ENCODE data around the gene MRM2. TPM values are rescaled to one million over a fixed set of nuclear protein-coding genes. Genes with fewer than 3 reads are reported as not detected.
A peak's percentile ranks its signal among the peaks of the same experiment; 100 is the strongest.
"Not testable (repeated sequence)": the region's sequence is repeated elsewhere in the genome, so short reads cannot be mapped to it uniquely, and the experiment has no call there.

The MRM2 gene
- total RNA-seq (2014; rRNA removed; shearing (Covaris generic)) = 34.7 and 48.0 TPM in 2 replicates

- peak; percentile 84 for DNase-seq (ENCODE audit: low read depth)
Observed at GRCh38 chr7:2241580-2242540, at the start of gene MRM2, which contains the start of gene NUDT1. MRM2 (minus strand) TSS chr7:2242205; CDS start chr7:2242169, 36 bp downstream. NUDT1 (plus strand) TSS chr7:2242226; CDS start chr7:2244575, 2,349 bp downstream.

DNA sequence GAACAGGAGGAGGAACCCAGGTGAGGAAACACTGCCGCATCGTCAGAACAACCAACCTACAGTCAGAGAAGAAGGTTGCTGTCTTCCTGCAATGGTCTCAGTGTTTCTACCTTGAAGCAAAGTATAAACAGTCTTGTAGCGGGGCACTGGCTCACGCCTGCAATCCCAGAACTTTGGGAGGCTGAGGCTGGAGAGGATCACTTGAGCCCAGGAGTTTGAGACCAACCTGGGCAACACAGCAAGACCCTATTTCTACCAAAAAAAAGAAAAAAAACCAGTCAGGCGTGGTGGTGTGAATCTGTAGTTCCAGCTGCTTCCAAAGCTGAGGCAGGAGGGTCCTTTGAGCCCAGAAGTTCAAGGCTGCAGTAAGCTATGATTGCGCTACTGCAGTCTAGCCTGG lies 48.9 kb upstream of the MRM2 start:
- no peak for DNase-seq (ENCODE audit: low read depth)

DNA sequence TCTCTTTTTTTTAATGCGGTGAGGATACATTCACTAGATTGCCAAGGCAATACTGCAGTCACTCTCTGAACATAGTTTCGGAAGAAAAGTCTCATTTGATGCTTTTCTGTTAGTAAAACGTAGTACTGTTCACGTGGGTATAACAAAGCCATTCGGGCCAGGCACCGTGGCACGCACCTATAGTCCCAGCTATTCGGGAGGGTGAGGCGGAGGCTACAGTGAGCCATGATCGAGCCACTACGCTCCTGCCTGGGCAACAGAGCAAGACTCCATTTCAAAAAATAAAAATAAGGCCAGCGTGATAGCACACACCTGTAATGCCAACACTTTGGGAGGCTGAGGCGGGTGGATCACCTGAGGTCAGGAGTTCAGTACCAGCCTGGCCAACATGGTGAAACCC lies 47.6 kb upstream of the MRM2 start:
- no peak for DNase-seq (ENCODE audit: low read depth)

DNA sequence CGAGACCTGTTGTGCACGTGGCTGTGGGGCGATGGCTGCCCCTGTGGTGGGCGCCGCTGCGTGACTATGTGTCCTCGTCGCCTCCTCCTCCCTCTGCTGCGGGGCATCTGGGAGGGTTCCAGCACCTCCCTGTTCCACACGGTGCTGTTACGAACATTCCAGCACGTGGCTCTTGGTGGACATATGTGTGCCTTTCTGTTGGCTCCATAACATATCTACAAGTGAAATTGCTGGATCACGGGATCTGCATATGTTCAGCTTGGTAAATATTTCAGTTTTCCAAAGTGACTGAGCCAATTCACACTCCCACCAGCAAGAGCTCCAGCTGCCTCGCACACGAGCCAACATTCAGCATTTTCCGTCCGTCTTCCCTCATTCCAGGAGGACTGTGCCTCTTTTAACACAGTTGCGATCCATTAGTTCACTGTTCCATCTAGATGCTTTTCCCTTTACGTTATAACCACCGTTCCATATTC lies 47.1 kb upstream of the MRM2 start:
- no peak for DNase-seq (ENCODE audit: low read depth)

- DNase-seq (ENCODE audit: low read depth) = no peak
Observed at GRCh38 chr7:2288503-2288902, 46.5 kb upstream of the MRM2 start.

DNA sequence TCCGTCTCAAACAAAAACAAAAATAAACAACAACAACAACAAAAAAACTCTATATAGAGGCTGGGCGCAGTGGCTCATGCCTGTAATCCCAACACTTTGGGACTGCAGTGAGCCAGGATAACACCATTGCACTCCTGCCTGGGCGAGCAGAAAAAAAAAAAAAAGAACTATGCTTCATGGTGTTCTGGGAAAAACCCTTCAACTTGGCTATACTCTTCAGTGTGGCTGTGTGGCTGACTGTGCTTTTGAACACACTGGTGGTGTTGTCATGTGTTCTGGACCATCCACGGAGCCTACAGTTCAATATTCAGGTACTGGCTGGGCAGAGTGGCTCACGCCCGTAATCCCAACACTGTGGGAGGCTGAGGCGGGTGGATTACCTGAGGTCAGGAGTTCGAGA lies 45.7 kb upstream of the MRM2 start:
- DNase-seq (ENCODE audit: low read depth) = no peak

DNA sequence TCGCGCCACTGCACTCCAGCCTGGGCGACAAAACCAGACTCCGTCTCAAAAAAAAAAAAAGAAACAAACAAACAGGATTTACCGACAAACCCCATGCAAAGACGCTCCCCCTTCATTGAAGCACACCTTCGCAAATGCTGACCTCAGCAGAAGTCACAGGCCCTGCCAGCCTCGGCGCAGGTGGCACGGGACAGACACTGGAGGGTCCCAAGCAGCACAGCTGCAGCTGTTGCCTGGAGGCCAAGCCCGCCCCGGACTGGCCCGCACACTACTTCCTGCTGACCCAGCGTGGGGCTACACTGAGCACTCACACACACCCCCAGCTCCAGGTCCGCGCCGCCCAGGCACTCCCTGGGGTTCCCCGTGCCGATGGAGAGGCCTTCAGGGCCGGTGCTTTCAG lies 41.1 kb upstream of the MRM2 start:
- DNase-seq (ENCODE audit: low read depth) = no peak

GRCh38 chr7:2282185-2282751 lies 40.3 kb upstream of the MRM2 start:
- DNase-seq (ENCODE audit: low read depth) = no peak

GRCh38 chr7:2281541-2281940 lies 39.5 kb upstream of the MRM2 start:
- no peak for DNase-seq (ENCODE audit: low read depth)

DNA sequence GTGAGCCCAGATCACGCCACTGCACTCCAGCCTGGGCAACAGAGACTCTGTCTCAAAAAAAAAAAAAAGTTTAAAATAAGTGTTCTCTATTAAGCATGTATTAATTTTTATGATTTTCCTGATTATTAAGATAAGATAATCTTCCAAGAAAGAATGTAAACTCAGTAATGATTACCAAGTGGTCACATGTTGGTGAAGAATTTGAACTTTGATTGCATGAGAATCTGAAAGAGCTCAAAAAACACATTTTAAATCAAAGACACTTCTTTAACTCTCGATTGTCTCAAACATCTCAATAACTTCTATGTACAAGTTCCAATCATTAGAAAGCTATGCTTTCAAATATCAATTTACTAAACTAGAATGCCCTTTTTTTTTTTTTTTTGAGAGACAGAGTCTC lies 38.4 kb upstream of the MRM2 start:
- no peak for DNase-seq (ENCODE audit: low read depth)

DNA sequence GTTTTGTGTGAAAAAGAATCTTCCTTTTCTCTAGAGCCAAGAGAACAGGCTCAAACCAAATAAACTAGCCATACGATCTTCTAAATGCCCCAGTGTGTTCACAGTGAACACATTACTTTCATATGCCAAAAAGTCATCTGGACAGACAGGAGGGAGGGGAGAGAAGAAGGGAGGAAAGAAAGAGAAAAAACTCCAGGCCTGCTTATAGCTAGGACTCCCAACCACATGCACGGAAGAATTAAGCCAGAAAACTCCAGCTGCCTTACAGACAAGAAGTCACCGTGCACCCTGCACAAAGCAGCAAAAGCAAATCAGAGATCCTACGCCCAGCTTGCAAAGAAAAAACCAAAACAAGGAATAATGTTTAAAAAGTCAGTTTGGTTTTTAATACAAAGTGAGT lies 37.9 kb upstream of the MRM2 start:
- no peak for DNase-seq (ENCODE audit: low read depth)

GRCh38 chr7:2278026-2278425 lies 36.0 kb upstream of the MRM2 start:
- DNase-seq (ENCODE audit: low read depth) = no peak

DNA sequence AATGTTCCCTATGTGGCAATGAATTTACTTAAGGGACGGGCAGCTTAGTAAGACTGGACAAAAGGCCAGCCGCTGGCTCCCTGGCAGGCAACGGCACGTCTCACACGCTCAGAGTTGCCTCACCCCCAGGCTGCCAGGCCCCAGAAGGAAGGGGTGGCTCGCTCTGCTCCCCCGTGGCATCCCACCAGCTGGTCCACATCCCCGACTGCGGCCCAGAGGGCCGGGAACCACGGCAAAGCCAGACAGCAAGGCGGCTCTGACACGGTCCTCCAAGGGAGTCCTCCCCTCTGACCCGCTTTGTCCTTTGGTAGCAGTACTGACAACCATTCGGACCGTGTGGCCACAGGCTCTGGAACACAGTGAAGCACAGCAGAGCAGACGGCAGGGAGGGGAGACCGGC lies 34.1 kb upstream of the MRM2 start:
- no peak for DNase-seq (ENCODE audit: low read depth)

DNA sequence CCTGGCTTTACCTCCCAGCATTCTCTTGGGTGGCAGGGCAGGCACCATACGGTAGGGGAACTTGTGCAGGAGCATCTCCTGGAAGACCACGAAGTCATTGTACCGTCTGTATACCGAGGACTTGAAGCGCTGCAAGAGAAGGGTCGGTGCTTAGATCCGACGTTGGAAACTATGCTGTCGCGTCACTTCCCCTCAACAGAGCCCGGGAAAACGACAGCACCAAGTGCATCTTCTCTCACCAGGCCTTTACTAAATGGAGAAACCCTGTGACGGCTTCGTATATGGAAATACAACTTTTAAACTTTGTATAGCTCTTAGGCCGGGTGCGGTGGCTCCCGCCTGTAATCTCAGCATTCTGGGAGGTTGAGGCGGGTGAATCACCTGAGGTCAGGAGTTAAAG lies 33.1 kb upstream of the MRM2 start:
- no peak for DNase-seq (ENCODE audit: low read depth)

GRCh38 chr7:2274666-2275065 lies 32.7 kb upstream of the MRM2 start:
- no peak for DNase-seq (ENCODE audit: low read depth)

DNA sequence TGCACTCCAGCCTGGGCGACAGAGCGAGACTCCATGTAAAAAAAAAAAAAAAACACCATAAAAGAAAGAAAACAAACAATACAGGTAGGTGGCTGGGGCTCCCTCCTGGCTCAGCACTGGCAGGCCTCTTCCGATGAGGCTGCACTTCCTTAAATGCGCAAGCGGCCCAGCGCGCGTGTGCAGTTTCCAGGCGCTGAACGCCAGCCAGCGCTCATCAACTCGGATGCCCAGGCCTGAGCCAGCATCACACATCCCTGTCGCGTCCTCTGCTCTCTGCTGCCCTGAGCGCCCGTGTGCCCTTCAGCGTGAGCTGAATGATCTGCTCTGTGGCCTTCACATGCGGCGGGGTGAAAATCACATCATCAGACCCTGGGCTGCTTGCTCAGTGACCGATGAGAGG lies 31.9 kb upstream of the MRM2 start:
- DNase-seq (ENCODE audit: low read depth) = no peak

DNA sequence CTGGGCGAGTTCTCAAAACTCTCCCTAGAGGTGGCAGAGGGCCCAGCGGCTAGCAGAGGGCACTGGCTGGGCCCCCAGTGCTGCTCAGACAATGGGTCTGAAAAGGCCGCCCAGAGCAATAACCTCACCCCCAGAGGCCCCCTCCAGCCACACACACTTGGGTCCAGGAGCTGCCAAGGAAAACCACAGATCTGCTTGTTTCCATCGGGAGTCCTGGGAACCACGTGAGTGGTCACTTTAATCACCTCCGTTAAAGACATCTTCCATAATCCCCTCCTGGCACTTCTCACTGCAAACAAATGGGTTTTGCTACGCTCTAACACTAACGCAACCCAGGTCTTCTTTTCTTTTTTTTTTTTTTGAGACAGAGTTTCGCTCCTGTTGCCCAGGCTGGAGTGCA lies 30.0 kb upstream of the MRM2 start:
- peak; percentile 23 for DNase-seq (ENCODE audit: low read depth)

DNA sequence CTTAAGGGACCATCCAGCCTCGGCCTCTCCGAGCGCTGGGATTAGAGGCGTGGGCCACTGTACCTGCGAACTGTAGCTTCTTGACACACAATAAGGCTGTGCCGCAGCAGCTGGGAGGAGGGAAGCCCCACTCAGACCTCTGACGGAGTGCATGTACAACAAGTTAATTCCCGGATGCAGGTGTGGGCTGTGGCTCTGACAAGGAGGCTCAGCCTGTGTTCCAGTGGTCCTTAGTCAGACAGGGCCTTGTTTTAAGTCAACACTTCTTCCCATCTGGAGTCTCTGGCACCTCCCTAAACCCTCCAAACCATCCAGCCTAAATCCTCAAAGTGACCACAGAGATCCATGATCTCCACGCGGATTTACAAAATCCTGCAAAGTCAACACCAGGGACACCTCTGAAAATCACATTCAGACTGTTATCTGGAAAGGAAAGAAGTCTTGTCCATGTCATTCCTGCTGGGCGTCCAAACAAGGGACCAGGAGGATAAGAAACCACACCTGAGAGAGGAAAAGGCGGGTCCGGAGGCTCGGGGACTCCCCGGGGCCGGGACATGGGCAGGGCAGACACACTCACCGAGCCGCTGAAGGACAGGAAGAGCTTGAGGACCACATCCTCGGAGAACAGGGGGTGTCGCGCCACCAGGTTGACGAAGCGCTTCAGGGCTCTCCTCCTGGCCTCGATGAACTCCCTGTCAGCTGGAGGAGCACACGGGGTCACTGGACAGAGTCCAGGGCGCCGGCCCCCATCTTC lies 29.4 kb upstream of the MRM2 start:
- no peak for DNase-seq (ENCODE audit: low read depth)

- no peak for DNase-seq (ENCODE audit: low read depth)
Observed at GRCh38 chr7:2270495-2270894, 28.5 kb upstream of the MRM2 start.

GRCh38 chr7:2269991-2270460 lies 28.0 kb upstream of the MRM2 start:
- DNase-seq (ENCODE audit: low read depth) = peak; percentile 16

DNA sequence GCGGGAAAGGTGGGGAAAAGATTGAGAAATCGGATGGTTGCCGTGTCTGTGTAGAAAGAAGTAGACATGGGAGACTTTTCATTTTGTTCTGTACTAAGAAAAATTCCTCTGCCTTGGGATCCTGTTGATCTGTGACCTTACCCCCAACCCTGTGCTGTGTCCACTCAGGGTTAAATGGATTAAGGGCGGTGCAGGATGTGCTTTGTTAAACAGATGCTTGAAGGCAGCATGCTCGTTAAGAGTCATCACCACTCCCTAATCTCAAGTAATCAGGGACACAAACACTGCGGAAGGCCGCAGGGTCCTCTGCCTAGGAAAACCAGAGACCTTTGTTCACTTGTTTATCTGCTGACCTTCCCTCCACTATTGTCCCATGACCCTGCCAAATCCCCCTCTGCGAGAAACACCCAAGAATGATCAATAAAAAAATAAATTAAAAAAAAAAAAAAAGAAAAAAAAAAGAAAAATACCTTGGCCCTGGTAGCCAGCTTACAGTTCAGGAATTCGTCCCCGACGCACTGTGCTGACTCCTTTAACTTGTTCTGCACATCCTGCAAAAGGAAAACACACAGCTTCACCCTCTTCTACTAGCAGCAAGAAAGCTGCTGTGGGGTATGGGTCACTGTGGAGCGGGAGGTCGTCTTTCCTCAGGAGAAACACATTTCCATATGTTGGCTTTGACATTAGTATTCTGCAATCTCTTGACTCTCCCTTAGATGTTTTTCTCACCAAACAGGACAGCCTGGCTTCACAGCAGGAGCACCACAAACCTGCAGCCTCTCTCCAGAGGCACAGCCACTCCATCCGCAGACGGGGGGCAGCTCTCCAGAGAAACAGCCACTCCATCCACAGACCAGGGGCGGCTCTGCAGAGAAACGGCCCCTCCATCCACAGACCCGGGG lies 27.3 kb upstream of the MRM2 start:
- DNase-seq (ENCODE audit: low read depth) = not testable (repeated sequence)
